ENCODE data around the gene BRME1.

The BRME1 gene

GRCh38 chr19:13951799-13952153, 45.9 kb upstream of the BRME1 start:
- CTCF ChIA-PET = interaction anchor here (1.2 to 1.7 kb wide), 2 partner anchors 19 to 163 kb away, joined by 3 read pairs; no protein-coding TSS in a partner anchor
- no peak for DNase-seq (ENCODE audit: extremely low spot score)
- TF ChIP-seq BHLHE40 (IDR thresholded peaks at IDR 0.05; ENCODE audit: borderline replicate concordance) (no peak), FOXK2 (IDR thresholded peaks at IDR 0.05) (no peak), LEF1 (IDR thresholded peaks at IDR 0.05; ENCODE audit: borderline replicate concordance) (no peak), CTBP1 (IDR thresholded peaks at IDR 0.05; ENCODE audit: borderline replicate concordance) (no peak; the same call in 1 of the 2 replicates), SUZ12 (IDR thresholded peaks at IDR 0.05) (no peak), ELF4 (IDR thresholded peaks at IDR 0.05) (no peak), SP1 (IDR thresholded peaks at IDR 0.05) (no peak), HDGF (IDR thresholded peaks at IDR 0.05; ENCODE audit: borderline replicate concordance) (no peak), ARNT (IDR thresholded peaks at IDR 0.05) (no peak), PKNOX1 (IDR thresholded peaks at IDR 0.05) (no peak)
- POLR2A ChIA-PET = interaction anchor here (1.1 to 2.4 kb wide), 6 partner anchors 13 to 122 kb away, joined by 3 to 9 read pairs (median 4); partner anchors contain the start of genes MISP3, PODNL1 and RFX1

GRCh38 chr19:13951043-13951442, 45.1 kb upstream of the BRME1 start:
- no peak for DNase-seq (ENCODE audit: extremely low spot score)
- ChIA-PET CTCF (interaction anchor here (1.2 kb wide), 1 partner anchor 164 kb away, joined by 3 read pairs; no protein-coding TSS in a partner anchor), POLR2A (interaction anchor here (1.2 to 1.6 kb wide), 3 partner anchors 15 to 123 kb away, joined by 3 to 5 read pairs (median 4); no protein-coding TSS in a partner anchor)
- TF ChIP-seq FOXM1 (IDR thresholded peaks at IDR 0.05; ENCODE audit: borderline replicate concordance) (no peak), ZNF384 (IDR thresholded peaks at IDR 0.05) (no peak), LEF1 (IDR thresholded peaks at IDR 0.05; ENCODE audit: borderline replicate concordance) (no peak), CTBP1 (IDR thresholded peaks at IDR 0.05; ENCODE audit: borderline replicate concordance) (no peak), TARDBP (IDR thresholded peaks at IDR 0.05) (no peak), ELF4 (IDR thresholded peaks at IDR 0.05) (no peak)

GRCh38 chr19:13946414-13946813, 40.5 kb upstream of the BRME1 start:
- DNase-seq (ENCODE audit: extremely low spot score) = no peak
- TF ChIP-seq L3MBTL2 (conservative IDR thresholded peaks at IDR 0.05) = no peak
- TF ChIP-seq PKNOX1 (IDR thresholded peaks at IDR 0.05) = no peak
- no peak for TF ChIP-seq FOXM1 (IDR thresholded peaks at IDR 0.05; ENCODE audit: borderline replicate concordance)
- TF ChIP-seq NFRKB (IDR thresholded peaks at IDR 0.05) = no peak
- TF ChIP-seq SP1 (IDR thresholded peaks at IDR 0.05) = no peak
- TF ChIP-seq ZNF384 (IDR thresholded peaks at IDR 0.05) = no peak
- no peak for TF ChIP-seq TARDBP (IDR thresholded peaks at IDR 0.05)
- TF ChIP-seq HDGF (IDR thresholded peaks at IDR 0.05; ENCODE audit: borderline replicate concordance) = no peak
- no peak for TF ChIP-seq FOXA1 (IDR thresholded peaks at IDR 0.05)
- TF ChIP-seq SUZ12 (IDR thresholded peaks at IDR 0.05) = no peak
- no peak for TF ChIP-seq BHLHE40 (IDR thresholded peaks at IDR 0.05; ENCODE audit: borderline replicate concordance)
- TF ChIP-seq CTBP1 (IDR thresholded peaks at IDR 0.05; ENCODE audit: borderline replicate concordance) = no peak
- TF ChIP-seq ARNT (IDR thresholded peaks at IDR 0.05) = no peak
- TF ChIP-seq LEF1 (IDR thresholded peaks at IDR 0.05; ENCODE audit: borderline replicate concordance) = no peak
- POLR2A ChIA-PET = no interaction called here
- CTCF ChIA-PET = no interaction called here

- ChIA-PET CTCF (no interaction called here), POLR2A (no interaction called here)
- no peak for DNase-seq (ENCODE audit: extremely low spot score)
- TF ChIP-seq SUZ12 (IDR thresholded peaks at IDR 0.05) (no peak), CTBP1 (IDR thresholded peaks at IDR 0.05; ENCODE audit: borderline replicate concordance) (no peak), LEF1 (IDR thresholded peaks at IDR 0.05; ENCODE audit: borderline replicate concordance) (no peak), ZNF384 (IDR thresholded peaks at IDR 0.05) (no peak), FOXA1 (IDR thresholded peaks at IDR 0.05) (no peak), ARNT (IDR thresholded peaks at IDR 0.05) (no peak), FOXK2 (IDR thresholded peaks at IDR 0.05) (no peak), BHLHE40 (IDR thresholded peaks at IDR 0.05; ENCODE audit: borderline replicate concordance) (no peak), L3MBTL2 (conservative IDR thresholded peaks at IDR 0.05) (no peak), SP1 (IDR thresholded peaks at IDR 0.05) (no peak), HDGF (IDR thresholded peaks at IDR 0.05; ENCODE audit: borderline replicate concordance) (no peak), FOXM1 (IDR thresholded peaks at IDR 0.05; ENCODE audit: borderline replicate concordance) (no peak), NFRKB (IDR thresholded peaks at IDR 0.05) (no peak), PKNOX1 (IDR thresholded peaks at IDR 0.05) (no peak), ELF4 (IDR thresholded peaks at IDR 0.05) (no peak), TARDBP (IDR thresholded peaks at IDR 0.05) (no peak)
These were observed 36.2 kb upstream of the BRME1 start for GRCh38 chr19:13942023-13942684.

GRCh38 chr19:13938301-13939064, 32.6 kb upstream of the BRME1 start, which contains the start of gene PODNL1:
TSS of gene PODNL1 (minus strand) at chr19:13938417. CDS start at chr19:13938181, 236 bp downstream.
- POLR2A ChIA-PET = interaction anchor here (1.4 to 1.8 kb wide), 2 partner anchors 14 to 15 kb away, joined by 6 read pairs; partner anchors contain the start of gene DCAF15
- TF ChIP-seq SP1 (IDR thresholded peaks at IDR 0.05) (no peak), PKNOX1 (IDR thresholded peaks at IDR 0.05) (no peak), TARDBP (IDR thresholded peaks at IDR 0.05) (no peak), CTBP1 (IDR thresholded peaks at IDR 0.05; ENCODE audit: borderline replicate concordance) (no peak), FOXK2 (IDR thresholded peaks at IDR 0.05) (no peak), SUZ12 (IDR thresholded peaks at IDR 0.05) (no peak), FOXM1 (IDR thresholded peaks at IDR 0.05; ENCODE audit: borderline replicate concordance) (no peak), ZNF384 (IDR thresholded peaks at IDR 0.05) (no peak), ELF4 (IDR thresholded peaks at IDR 0.05) (no peak), FOXA1 (IDR thresholded peaks at IDR 0.05) (no peak), L3MBTL2 (conservative IDR thresholded peaks at IDR 0.05) (no peak), HDGF (IDR thresholded peaks at IDR 0.05; ENCODE audit: borderline replicate concordance) (no peak)
- CTCF ChIA-PET = no interaction called here
- no peak for DNase-seq (ENCODE audit: extremely low spot score)
